Spleen (tissue), 7 donors: ENCODE data around the gene GMEB2.

Experiments
- POLR2AphosphoS5 ChIP-seq, 3 donors: sonication (generic); formaldehyde crosslinking; IDR thresholded peaks; one replicate each; pipeline ENCODE4 v1.5.1; 2017; ENCODE audit warnings: antibody characterized with exemption in 3 of 3
- TF ChIP-seq, protein P1 (sequence below), 11 experiments: fragments of 200-600 bp in 7 of 11; fragments of 450-650 bp in 4 of 11; sonication (generic) in 4 of 11; IDR thresholded peaks in 8 of 11; conservative IDR thresholded peaks in 3 of 11; 1 replicate in 7 of 11; 2 replicates in 4 of 11; pipeline versions ENCODE4 v1.4.0 to v1.8.0; 2016 to 2021; ENCODE audit warnings: antibody characterized with exemption in 11 of 11, inconsistent platforms in 4 of 11, mild to moderate bottlenecking in 1 of 11
- donor health status: DM: no; HTN: no; CAD: no; lungs with moderate emphysema.
- donor health status: DM: no; HTN: no; CAD: no.
- donor health status: DM: no; HTN: no; CAD: no.

DNA sequence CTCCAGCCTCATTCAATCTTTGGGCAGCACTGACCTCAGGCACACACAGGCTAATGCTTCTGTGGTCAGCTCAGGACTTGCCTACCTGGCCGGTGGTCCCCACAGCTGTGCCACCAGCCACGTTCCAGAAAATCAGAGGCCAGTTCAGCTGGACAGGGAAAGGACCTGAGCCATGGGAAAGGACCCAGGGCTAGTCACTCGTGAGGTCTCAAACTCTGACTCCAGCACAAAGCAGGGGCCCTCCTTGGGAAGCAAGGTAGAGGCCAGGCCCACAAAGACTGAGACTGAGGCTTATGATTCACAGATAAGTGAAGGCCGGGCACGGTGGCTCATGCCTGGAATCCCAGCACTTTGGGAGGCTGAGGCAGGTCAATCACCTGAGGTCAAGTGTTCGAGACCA, 30.5 kb downstream of the GMEB2 start:
- no peak for TF ChIP-seq POLR2AphosphoS5 (IDR thresholded peaks at IDR 0.05)
- TF ChIP-seq, protein P1, sequence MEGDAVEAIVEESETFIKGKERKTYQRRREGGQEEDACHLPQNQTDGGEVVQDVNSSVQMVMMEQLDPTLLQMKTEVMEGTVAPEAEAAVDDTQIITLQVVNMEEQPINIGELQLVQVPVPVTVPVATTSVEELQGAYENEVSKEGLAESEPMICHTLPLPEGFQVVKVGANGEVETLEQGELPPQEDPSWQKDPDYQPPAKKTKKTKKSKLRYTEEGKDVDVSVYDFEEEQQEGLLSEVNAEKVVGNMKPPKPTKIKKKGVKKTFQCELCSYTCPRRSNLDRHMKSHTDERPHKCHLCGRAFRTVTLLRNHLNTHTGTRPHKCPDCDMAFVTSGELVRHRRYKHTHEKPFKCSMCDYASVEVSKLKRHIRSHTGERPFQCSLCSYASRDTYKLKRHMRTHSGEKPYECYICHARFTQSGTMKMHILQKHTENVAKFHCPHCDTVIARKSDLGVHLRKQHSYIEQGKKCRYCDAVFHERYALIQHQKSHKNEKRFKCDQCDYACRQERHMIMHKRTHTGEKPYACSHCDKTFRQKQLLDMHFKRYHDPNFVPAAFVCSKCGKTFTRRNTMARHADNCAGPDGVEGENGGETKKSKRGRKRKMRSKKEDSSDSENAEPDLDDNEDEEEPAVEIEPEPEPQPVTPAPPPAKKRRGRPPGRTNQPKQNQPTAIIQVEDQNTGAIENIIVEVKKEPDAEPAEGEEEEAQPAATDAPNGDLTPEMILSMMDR (IDR thresholded peaks at IDR 0.05 in 8 of 11, conservative IDR thresholded peaks at IDR 0.05 in 3 of 11): no peak
